Stimulated activated CD4-positive, alpha-beta T cell treated with anti-CD3 and anti-CD28 coated beads, Interleukin-2, amount 100 ng/mL, for 24 hours (primary cell): ENCODE data around the gene CHIA.
"Not testable (repeated sequence)": the region's sequence is repeated elsewhere in the genome, so short reads cannot be mapped to it uniquely, and the experiment has no call there.

Source experiments
- DNase-seq, 2 donors: peaks; one replicate each; pipeline ENCODE4 v3.0.0-alpha.2; 2020

The CHIA gene

GRCh38 chr1:111286912-111287311, 3.7 kb upstream of the CHIA start:
- no peak for DNase-seq

GRCh38 chr1:111289371-111289770, 1.3 kb upstream of the CHIA start:
- DNase-seq: no peak

- no peak for DNase-seq
These were observed 547 bp upstream of the CHIA start for GRCh38 chr1:111290104-111290503.

GRCh38 chr1:111294390-111294789, 3.7 kb downstream of the CHIA start:
- DNase-seq: no peak

GRCh38 chr1:111302374-111302773, 11.7 kb downstream of the CHIA start:
- no peak for DNase-seq

GRCh38 chr1:111309690-111310089, 19.0 kb downstream of the CHIA start:
- no peak for DNase-seq

GRCh38 chr1:111318523-111318922, 27.9 kb downstream of the CHIA start:
- no peak for DNase-seq

- no peak for DNase-seq
These were observed 29.6 kb downstream of the CHIA start for GRCh38 chr1:111320066-111320879.

DNA sequence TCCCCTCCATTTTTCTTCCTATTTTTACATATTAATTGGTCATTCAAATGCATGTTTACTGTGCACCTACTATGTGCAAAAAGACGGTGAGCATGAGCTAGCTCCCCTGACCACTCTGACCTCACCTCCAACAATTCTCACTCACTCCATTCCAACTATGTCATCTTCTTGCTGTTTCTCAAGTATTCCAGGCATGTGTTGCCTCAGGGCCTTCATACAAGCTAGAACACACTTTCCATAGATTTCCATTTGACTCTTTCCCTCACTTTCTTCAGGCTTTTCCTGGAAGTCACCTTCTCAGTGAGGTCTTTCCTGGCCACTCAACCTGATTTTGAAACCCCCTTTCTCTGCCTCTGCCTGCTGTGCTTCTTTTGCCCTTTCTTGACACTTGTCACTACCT, 32.6 kb downstream of the CHIA start:
- no peak for DNase-seq

DNA sequence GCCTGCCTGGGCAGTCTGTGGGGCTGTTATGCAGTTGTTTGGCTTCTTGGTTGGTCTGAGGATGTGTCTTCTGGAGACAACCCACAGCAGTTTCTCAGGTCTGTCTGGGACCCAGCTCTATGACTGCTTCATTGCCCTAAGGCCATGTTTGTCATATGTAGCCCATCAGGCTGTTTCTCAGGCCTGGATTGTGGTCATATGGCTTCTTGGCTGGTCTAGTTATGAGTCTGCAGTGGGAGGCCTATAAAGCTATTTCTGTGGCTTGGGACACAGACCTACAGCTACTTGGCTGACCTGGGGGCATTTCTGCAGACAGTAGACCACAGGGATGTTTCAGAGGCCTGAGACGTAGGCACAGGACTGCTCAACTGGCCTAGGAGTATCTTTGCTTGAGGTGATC, 41.5 kb downstream of the CHIA start:
- no peak for DNase-seq

GRCh38 chr1:111334169-111334568, 43.5 kb downstream of the CHIA start:
- DNase-seq: peak; percentile 50 to 59

DNA sequence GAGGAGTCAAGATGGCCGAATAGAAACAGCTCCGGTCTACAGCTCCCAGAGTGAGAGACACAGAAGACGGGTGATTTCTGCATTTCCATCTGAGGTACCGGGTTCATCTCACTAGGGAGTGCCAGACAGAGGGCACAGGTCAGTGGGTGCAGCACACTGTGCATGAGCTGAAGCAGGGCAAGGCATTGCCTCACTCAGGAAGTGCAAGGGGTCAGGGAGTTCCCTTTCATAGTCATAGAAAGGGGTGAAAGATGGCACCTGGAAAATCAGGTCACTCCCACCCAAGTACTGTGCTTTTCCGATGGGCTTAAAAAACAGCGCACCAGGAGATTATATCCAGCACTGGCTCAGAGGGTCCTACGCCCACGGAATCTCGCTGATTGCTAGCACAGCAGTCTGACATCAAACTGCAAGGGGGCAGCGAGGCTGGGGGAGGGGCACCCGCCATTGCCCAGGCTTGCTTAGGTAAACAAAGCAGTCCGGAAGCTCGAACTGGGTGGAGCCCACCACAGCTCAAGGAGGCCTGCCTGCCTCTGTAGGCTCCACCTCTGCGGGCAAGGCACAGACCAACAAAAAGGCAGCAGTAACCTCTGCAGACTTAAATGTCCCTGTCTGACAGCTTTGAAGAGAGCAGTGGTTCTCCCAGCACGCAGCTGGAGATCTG, 44.7 kb downstream of the CHIA start:
- not testable (repeated sequence) for DNase-seq

DNA sequence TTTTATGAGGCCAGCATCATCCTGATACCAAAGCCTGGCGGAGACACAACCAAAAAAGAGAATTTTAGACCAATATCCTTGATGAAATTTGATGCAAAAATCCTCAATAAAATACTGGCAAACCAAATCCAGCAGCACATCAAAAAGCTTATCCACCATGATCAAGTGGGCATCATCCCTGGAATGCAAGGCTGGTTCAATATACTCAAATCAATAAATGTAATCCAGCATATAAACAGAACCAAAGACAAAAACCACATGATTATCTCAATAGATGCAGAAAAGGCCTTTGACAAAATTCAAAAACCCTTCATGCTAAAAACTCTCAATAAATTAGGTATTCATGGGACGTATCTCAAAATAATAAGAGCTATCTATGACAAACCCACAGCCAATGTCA, 48.2 kb downstream of the CHIA start:
- not testable (repeated sequence) for DNase-seq

DNA sequence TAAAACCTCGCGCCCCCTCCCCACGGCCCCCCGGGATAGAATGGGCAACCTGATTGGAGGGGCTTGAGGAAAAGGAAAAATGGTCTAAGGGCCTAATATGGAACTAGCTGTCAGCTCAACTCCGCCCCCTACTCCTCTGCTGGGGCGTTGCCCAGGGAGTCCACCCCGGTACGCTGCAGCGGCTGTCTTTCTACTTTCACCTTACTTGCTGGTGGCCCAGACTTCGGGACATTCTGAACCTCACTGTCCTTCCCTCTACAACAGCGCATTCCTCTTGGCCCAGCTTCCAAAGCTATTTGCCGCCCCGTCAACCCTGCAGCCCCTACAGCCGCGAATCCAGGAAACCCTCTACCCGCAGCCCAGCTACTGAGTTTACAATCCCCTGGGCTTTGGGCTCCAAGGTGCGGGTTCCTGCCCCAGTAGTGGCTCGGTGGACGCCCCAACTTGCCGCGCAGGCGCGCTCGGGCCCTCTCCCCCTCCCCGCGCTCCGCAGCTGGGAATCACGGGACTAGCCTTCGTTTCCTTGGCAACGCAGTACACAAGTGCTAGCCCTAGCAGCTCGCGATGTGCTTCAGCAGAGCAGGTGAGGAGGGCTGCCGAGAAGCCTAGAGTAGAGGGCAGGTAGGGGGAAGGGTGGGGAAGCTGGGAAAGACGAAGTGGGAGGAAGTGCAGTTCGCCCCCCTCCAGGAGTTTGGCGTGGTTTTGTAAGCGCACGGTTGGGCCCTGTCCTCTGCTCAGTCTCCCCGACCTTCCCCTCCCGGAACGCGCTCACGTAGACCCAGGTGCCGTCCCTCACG, 55.6 kb downstream of the CHIA start:
- peak; percentile 81 to 83 for DNase-seq

- no peak for DNase-seq
These were observed 56.4 kb downstream of the CHIA start for GRCh38 chr1:111347026-111347425.

DNA sequence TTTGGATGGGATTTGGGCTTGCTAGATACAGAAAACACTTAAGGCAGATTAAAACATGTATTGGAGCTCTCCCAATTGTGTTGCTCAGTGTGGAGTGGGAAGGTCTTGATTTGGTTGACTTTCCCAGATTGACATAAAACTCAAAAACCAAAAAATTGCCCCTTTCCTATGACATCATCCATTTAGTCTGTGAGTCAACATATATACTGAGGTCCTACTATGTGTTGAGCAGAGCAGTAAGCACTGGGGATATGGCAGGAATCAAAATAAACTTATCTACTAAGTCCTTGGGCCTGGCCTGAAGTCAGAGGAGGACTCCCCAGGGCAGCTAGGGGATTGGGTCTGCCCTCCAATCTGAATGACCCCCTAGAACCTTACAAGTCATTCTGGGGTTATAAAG, 61.0 kb downstream of the CHIA start:
- DNase-seq: no peak

GRCh38 chr1:111354584-111354983, 63.9 kb downstream of the CHIA start:
- no peak for DNase-seq

DNA sequence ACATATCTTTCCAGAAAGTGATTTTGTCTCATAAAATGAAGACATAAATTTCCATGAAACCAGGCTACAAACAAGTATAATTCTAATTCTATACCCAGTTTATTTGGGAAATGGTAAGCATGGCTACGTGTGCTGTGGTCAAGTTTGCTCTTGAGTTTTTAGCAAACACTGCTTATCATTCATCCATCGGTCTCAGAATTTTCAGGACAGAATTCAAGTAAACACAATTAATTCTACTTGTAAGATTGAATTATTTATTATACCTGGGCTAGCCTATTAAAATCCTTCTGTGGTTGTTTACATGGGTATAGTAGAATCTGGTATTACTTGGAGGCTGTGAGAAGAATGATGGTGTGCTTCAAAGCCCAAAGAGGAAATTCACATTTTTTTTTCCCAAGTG, 68.3 kb downstream of the CHIA start:
- no peak for DNase-seq

- DNase-seq: no peak
These were observed 68.7 kb downstream of the CHIA start for GRCh38 chr1:111359376-111359775.

DNA sequence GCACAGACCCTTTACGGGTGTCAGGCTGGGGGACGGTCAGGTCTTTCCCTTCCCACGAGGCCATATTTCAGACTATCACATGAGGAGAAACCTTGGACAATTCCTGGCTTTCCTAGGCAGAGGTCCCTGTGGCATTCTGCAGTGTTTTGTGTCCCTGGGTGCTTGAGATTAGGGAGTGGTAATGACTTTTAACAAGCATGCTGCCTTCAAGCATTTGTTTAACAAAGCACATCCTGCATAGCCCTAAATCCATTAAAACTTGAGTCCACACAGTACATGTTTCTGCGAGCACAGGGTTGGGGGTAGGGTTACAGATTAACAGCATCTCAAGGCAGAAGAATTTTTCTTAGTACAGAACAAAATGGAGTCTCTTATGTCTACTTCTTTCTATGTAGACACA, 69.6 kb downstream of the CHIA start:
- not testable (repeated sequence) for DNase-seq

DNA sequence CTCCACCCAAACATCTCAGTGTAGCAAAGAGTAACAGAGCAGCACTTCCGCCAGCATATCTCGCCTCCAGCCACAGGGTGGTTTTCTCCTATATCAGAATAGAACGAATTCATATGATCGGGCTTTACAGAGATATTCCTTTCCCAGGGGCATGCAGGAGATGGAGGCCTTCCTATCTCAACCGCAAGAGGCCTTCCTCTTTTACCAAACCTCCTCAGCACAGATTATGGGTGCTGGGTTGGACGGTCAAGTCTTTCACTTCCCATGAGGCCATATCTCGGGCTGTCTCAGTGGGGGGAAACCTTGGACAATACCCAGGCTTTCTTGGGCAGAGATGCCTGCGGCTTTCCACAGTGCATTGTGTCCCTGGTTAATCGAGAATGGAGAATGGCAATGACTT, 71.1 kb downstream of the CHIA start:
- DNase-seq: no peak

- no peak for DNase-seq
These were observed 74.0 kb downstream of the CHIA start for GRCh38 chr1:111364690-111365089.

- DNase-seq: no peak
These were observed 75.6 kb downstream of the CHIA start for GRCh38 chr1:111366256-111366655.

DNA sequence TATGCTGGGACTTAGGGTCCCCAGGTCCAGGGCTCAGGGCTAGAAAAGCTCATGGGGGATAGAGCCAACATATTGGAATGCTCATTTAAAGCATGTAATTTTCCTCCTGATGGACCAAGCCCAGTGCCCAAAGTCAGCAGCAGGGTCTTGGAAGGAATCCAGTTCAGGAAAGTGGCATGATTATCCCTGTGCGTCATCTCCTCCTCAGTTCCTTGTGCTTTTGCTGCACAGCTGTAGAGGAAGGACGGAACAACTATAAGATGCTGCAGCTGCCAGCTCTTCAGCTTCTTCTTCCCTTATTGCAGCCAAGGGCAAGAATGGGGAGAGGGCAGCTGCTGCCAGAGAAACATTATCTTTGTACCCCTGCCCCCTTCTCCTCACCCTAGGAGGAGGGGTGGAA, 78.5 kb downstream of the CHIA start:
- DNase-seq: no peak
